HK-2 (cell line): ENCODE results near the gene NDNF.
A peak's percentile ranks its signal among the peaks of the same experiment; 100 is the strongest.

ENCODE experiments used
- DNase-seq: peaks from one replicate; pipeline ENCODE4 v3.0.0-alpha.2; 2018; ENCODE audit not compliant: unreplicated experiment

The NDNF gene

GRCh38 chr4:121070696-121071639 lies 1.4 kb downstream of the NDNF start:
- DNase-seq: peak; percentile 13

GRCh38 chr4:121070274-121070673 lies 2.1 kb downstream of the NDNF start:
- no peak for DNase-seq

DNA sequence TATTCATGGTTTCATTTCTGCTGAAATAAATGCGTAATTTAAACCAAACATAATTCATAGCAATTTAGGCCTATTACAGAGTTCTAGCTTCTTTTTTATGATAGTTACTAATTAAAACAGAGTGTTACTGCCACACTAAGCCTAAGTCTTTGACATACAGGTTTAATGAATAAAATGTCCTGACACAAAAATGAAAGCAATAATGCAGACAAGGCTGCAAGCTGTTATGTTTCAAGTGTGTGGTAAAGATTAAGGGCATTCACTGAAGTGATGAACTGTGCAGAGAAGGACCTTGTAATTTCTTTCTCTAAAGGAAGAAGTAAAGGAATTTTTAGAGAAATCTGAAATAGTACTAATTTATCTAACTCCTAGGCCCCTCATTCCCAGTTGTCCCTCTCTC lies 2.9 kb downstream of the NDNF start:
- no peak for DNase-seq

DNA sequence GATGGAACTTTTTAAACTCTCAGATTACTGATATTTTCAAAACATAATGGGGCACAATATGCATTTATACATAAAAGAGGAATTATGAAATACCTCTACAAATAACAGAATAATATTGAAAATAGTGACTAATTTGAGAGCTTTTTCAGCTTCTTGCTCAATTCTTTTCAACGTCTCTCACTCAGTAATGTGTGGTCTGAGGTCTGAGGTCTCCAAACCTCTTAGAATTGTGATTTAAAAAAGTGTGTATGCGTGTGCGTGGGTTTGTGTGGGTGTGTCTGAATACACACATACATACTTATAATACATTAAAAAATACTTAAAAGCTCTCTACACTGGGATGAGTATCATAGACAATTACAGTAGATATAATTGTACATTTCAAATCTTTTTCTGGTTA lies 7.9 kb downstream of the NDNF start:
- no peak for DNase-seq

GRCh38 chr4:121062521-121062920 lies 9.8 kb downstream of the NDNF start:
- no peak for DNase-seq

GRCh38 chr4:121061861-121062260 lies 10.5 kb downstream of the NDNF start:
- DNase-seq: no peak

- DNase-seq: no peak
Measured at GRCh38 chr4:121061215-121061614, 11.1 kb downstream of the NDNF start.

DNA sequence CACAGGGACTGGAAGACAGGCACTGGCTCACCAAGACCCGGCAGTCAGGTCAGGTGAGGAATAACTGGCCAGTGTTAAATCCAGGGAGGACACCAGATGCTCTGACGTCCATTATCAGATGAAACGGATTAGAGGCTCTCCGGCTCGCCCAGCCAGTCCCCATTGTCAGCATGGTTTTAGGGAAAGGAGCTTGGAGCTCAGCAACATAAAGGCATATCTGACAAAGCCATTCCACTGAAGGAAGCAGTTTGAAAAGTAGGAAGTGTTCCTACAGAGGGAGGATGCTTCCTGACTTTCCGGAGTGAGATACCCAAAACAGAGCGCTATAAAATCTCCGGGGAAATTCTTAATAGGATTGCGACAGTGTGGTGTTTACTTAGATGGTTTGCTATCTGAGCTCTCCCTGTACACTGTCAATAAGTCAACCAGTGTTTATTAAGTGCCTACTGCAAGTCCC lies 14.8 kb downstream of the NDNF start:
- DNase-seq: no peak

GRCh38 chr4:121056066-121056465 lies 16.3 kb downstream of the NDNF start:
- DNase-seq: no peak

- DNase-seq: no peak
Measured at GRCh38 chr4:121054373-121054772, 18.0 kb downstream of the NDNF start.

GRCh38 chr4:121053601-121054143 lies 18.7 kb downstream of the NDNF start:
- DNase-seq: no peak

DNA sequence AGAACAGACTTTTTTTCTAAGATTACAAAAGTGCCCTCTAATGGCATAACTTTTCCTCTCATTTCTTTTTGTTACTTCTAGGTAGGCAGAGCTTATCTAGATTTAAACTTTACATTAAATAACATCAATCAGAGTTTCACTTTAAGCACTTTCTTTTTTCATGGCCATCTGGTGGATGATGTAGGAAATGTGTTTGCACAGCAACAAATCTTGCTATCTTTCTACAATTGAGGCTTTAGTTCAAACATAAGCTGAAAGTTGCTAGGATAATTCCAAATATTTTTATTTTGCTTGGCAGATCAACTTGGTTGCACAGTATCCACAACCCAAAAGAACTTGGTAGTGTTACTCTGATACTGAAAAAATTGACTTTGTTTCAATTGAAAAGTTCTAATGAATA lies 22.0 kb downstream of the NDNF start:
- DNase-seq: no peak

- DNase-seq: no peak
Measured at GRCh38 chr4:121049072-121049599, 23.2 kb downstream of the NDNF start.

DNA sequence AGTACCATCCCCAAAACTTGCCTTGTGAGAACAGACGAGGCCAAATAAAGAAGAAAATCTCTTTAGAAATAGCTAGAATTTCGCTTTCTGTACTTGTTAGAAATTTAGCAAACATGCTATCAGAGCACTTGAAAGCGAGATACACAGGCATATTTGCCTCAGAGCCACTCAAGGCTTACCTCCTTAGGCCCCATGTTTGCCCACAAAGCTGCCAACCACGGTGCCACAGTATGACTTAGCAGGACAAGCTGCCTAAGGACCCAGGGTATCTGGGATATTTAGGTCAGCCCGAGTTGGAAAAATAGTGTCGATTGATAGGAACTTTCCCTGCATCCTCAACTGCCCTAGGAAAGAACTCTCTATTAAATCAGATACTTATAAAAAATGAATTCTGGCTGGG lies 24.2 kb downstream of the NDNF start:
- DNase-seq: no peak

GRCh38 chr4:121041307-121042090 lies 30.8 kb downstream of the NDNF start:
- DNase-seq: no peak

GRCh38 chr4:121034017-121034416 lies 38.3 kb downstream of the NDNF start:
- no peak for DNase-seq

GRCh38 chr4:121030711-121031110 lies 41.6 kb downstream of the NDNF start:
- DNase-seq: no peak

- DNase-seq: no peak
Measured at GRCh38 chr4:121030131-121030530, 42.2 kb downstream of the NDNF start.

GRCh38 chr4:121026034-121026433 lies 46.3 kb downstream of the NDNF start:
- no peak for DNase-seq

DNA sequence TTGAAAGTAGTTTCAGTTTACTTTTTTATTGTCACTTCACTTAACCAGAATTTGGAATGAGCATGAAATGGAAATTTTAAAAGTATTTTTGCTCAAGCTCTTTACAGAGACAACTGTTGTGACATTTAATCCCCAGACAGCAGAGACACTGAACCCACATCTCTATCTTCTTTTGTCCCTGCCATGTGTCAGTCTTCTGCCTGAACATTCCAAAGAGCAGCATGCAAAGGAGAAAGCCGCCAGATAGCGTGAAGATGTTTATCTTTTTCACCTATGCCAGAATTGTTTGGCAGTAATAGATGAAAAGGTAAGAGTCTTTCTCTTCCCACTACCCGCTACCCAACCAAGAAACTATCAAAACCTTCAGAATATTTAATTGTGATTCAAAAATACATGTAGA lies 46.8 kb downstream of the NDNF start:
- DNase-seq: no peak

DNA sequence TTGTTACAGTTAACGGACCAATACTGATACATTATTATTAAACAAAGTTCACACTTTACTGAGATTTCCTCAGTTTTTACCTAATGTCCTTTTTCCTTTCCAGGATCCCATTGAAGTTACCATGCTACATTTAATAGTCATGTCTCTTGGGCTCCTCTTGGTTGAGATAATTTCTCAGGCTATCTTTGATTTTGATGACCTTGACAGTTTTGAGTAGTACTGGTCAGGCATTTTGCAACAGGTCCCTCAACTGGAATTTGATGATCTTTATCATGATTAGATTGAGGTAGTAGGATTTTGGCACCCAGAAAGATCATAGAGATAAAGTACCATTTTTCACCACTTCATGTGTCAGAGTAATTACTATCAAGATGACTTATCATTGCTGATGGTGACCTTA lies 53.8 kb downstream of the NDNF start:
- DNase-seq: no peak

- no peak for DNase-seq
Measured at GRCh38 chr4:121016611-121017010, 55.7 kb downstream of the NDNF start.
